Choroid plexus epithelial cell (primary cell): ENCODE results near the gene BTG4.

Experiments used
- DNase-seq: peaks from one replicate; pipeline ENCODE4 v3.0.0-alpha.2; 2010; ENCODE audit warnings: low read depth
- H3K4me3 ChIP-seq: 2 replicates; pipeline ENCODE4 v1.5.1; 2011; ENCODE audit warnings: low read depth, mild to moderate bottlenecking, control low read depth, low read length, moderate library complexity
- TF ChIP-seq, protein P1 (sequence below): conservative IDR thresholded peaks from 2 replicates; pipeline ENCODE4 v1.5.1; 2011; ENCODE audit warnings: low read depth, mild to moderate bottlenecking, control low read depth, inconsistent platforms, low read length, moderate library complexity

The BTG4 gene

DNA sequence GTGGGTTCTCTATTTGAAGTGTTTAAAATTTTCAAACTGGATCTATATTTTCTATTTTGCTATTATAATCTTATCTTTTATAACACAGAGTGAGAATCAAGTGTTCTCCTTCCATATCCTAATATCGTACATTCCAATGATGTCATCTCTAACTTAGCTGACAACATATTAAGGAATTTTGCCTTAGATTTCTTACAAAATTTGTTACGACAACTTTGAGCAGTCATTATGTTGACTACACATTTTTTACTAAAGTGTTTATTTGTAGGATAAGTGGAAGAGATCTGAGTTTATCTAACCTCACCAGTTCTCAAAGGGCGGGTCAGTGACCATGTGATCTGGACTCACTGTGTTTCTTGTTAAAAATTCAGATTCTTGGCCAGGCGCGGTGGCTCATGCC, 12.7 kb downstream of the BTG4 start:
- no peak for DNase-seq
- H3K4me3 ChIP-seq, result no peak overlapping the region
- TF ChIP-seq, protein P1, sequence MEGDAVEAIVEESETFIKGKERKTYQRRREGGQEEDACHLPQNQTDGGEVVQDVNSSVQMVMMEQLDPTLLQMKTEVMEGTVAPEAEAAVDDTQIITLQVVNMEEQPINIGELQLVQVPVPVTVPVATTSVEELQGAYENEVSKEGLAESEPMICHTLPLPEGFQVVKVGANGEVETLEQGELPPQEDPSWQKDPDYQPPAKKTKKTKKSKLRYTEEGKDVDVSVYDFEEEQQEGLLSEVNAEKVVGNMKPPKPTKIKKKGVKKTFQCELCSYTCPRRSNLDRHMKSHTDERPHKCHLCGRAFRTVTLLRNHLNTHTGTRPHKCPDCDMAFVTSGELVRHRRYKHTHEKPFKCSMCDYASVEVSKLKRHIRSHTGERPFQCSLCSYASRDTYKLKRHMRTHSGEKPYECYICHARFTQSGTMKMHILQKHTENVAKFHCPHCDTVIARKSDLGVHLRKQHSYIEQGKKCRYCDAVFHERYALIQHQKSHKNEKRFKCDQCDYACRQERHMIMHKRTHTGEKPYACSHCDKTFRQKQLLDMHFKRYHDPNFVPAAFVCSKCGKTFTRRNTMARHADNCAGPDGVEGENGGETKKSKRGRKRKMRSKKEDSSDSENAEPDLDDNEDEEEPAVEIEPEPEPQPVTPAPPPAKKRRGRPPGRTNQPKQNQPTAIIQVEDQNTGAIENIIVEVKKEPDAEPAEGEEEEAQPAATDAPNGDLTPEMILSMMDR, result no peak

DNA sequence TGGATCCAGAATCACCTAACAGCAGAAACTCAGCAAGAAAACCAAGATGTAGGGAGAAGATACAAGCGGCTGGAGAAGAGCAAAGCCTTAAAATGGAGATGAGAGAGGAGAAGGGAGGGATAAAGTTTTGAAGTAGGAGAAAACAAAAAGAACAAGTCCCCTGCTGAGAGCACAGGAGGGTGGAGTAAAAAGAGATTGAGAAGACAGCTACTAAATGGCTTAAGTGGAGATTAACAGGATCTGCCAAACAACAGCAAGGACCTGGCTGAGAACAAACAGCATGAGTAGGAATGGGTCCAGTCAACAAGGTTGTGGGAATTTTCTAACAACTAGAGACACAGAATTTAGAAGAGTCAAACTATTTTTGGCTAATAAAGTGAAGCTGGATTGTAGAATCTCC, 18.1 kb downstream of the BTG4 start:
- H3K4me3 ChIP-seq, result no peak overlapping the region

DNA sequence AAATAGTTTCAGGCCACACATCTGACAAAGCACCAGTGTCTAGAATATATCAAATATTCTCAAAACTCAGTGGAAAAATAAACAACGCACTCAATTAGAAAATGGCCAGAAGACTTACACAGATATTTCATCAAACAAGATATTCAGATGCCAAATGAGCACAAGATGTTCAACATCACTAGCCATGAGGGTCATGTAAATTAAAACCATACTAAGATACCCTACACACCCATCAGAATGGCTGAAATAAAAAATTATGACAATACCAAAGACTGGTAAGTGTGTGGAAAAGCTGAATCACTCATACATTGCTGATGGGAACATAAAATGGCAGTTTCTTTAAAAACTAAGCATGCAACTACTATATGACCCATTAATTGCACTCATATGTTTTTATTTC, 21.7 kb downstream of the BTG4 start:
- no peak for DNase-seq
- H3K4me3 ChIP-seq, result no peak overlapping the region
- TF ChIP-seq, protein P1, result no peak

More for the DNA sequence above, 18.1 kb downstream of the BTG4 start:
- DNase-seq, result no peak
- TF ChIP-seq, protein P1, result no peak

DNA sequence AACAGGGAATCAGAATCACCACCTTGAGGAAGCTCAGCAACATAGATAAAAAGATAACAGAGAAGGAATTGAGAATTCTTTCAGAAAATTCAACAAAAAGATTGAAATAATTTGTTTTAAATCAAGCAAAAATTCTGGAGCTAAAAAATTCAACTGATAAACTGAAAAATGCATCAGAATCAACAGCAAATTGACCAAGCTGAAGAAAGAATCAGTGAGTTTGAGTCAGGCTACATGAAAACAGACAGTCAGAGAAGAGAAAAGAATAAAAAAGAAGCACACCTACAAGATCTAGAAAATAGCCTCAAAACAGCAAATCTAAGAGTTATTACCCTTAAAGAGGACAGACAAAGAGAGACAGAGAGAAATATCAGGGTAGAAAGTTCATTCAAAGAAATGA, 28.8 kb downstream of the BTG4 start:
- no peak overlapping the region for H3K4me3 ChIP-seq
- peak; percentile 18 for DNase-seq
- TF ChIP-seq, protein P1, result no peak

DNA sequence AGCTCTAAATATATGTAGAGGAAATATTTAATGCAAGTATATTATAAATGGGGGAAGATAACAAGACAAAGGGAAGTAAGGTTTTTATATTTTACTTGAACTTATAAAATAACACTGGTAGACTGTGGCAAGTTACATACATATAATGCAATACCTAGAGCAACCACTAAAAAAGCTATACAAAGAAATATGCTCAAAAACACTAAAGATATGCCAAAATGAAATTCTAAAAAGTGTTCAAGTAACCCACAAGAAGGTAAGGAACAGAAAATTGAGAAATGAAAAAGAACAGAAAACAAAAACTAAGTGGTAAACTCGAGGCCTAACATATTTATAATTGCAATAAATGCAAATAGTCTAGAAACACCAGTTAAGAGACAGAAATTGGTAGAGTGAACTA, 32.5 kb downstream of the BTG4 start:
- TF ChIP-seq, protein P1, result no peak
- DNase-seq, result no peak
- no peak overlapping the region for H3K4me3 ChIP-seq

DNA sequence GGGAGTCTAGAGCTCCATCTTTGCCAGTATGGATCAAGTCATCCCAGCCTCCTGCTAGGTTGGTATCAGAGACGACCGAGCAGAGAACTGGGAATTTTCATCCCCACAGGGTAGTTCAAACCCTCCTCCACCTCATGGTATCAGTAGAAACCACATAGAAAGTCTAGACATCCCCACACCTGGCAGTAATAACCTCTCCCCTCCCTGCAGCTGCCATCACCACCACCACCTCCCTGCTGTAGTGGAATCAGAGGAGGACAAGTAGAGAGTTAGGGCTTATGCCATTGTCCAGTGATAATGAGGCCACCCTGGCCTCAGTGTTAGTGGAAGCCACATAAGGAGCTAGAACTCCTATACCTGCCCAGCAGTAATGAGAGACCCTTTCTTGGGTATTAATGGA, 34.3 kb downstream of the BTG4 start:
- H3K4me3 ChIP-seq, result no peak overlapping the region
- no peak for DNase-seq
- TF ChIP-seq, protein P1, result no peak

DNA sequence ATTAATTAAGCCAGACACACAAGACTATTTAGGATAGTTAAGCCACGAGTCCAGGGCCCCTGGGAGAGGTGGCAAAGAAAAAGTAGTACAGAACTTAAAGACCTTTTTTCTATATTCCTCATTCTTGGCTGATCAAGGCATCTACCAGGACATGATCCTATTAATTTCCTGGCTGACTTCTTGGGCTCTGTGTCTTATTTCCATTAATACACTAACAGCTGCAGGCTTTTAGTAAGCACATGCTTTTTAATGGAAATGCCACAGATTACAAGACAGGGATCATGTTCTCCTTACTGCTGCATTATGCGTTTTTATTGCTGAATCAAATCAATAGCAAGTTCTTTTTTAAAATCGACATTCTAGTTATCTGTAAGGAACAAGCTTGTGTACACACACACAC, 35.2 kb downstream of the BTG4 start:
- H3K4me3 ChIP-seq, result no peak overlapping the region
- DNase-seq, result no peak
- TF ChIP-seq, protein P1, result no peak
